IMR-90 (cell line): ENCODE measurements around the gene MAMLD1. TPM values are rescaled to one million over a fixed set of nuclear protein-coding genes. Genes with fewer than 3 reads are reported as not detected.

Experiments
- ATAC-seq: fragments of 200-7000 bp; cut with Tn5 transposase; 2 replicates; pipeline ENCODE4 v1.9.1; 2020; ENCODE audit warnings: low read depth, mild to moderate bottlenecking, moderate library complexity
- BruUV-seq: library from RNA; stranded (reverse); fragments of 400-500 nt; replicated peaks from 2 replicates; lab custom pipeline; 2021; lab: Mats Ljungman, UMichigan
- CTCF ChIA-PET: fragments of 300-600 bp; formaldehyde crosslinking; extraction: SDS; loops from one replicate; lab custom pipeline; 2021; ENCODE audit warnings: antibody characterized with exemption; lab: Yijun Ruan, JAX
- POLR2A ChIA-PET: fragments of 300-600 bp; sonication (Branson Sonifier 250); formaldehyde crosslinking; loops from one replicate; lab custom pipeline; 2022; ENCODE audit warnings: antibody characterized with exemption; ENCODE audit not compliant: unreplicated experiment; lab: Charles Lee
- DNase-seq: peaks from one replicate; pipeline ENCODE4 v3.0.0; 2013
- H2AFZ ChIP-seq: replicated peaks from 2 replicates; pipeline ENCODE3; 2013; ENCODE audit warnings: low read length, mild to moderate bottlenecking; ENCODE audit not compliant: poor library complexity
- H2AK5ac ChIP-seq: 2 replicates; pipeline ENCODE4 v1.6.1; 2013; ENCODE audit warnings: low read depth, low read length, inconsistent platforms
- H2AK9ac ChIP-seq: replicated peaks from 2 replicates; pipeline ENCODE3; 2013; ENCODE audit warnings: mild to moderate bottlenecking, low read depth, low read length, moderate library complexity; ENCODE audit not compliant: poor library complexity
- H2BK120ac ChIP-seq: 2 replicates; pipeline ENCODE4 v1.6.1; 2013; ENCODE audit warnings: low read depth, low read length, inconsistent platforms
- H2BK15ac ChIP-seq: 3 replicates; pipeline ENCODE4 v1.6.1; 2013; ENCODE audit warnings: low read depth, low read length, inconsistent platforms
- H2BK20ac ChIP-seq: 2 replicates; pipeline ENCODE4 v1.6.1; 2013; ENCODE audit warnings: low read depth, mild to moderate bottlenecking, inconsistent platforms, low read length, moderate library complexity
- H2BK5ac ChIP-seq: 2 replicates; pipeline ENCODE4 v1.6.1; 2013; ENCODE audit warnings: mild to moderate bottlenecking, low read depth, low read length, inconsistent platforms; ENCODE audit not compliant: poor library complexity, severe bottlenecking
- H3K14ac ChIP-seq: replicated peaks from 2 replicates; pipeline ENCODE4 v1.6.1; 2013; ENCODE audit warnings: low read depth, low read length, inconsistent platforms
- H3K18ac ChIP-seq: 2 replicates; pipeline ENCODE4 v1.6.1; 2013; ENCODE audit warnings: low read depth, low read length, control low read depth
- H3K23ac ChIP-seq: 2 replicates; pipeline ENCODE4 v1.6.1; 2013; ENCODE audit warnings: low read depth, low read length, inconsistent platforms
- H3K27ac ChIP-seq: 2 replicates; pipeline ENCODE4 v1.5.1; 2013; ENCODE audit warnings: mild to moderate bottlenecking, control low read depth, low read length; ENCODE audit not compliant: insufficient read depth
- H3K27me3 ChIP-seq: 2 replicates; pipeline ENCODE4 v1.6.1; 2013; ENCODE audit warnings: low read length; ENCODE audit not compliant: control insufficient read depth, insufficient read depth
- H3K36me3 ChIP-seq: 2 replicates; pipeline ENCODE4 v1.6.1; 2013; ENCODE audit warnings: low read length, mixed read lengths; ENCODE audit not compliant: control insufficient read depth, insufficient read depth
- H3K4ac ChIP-seq: 2 replicates; pipeline ENCODE4 v1.6.1; 2013; ENCODE audit warnings: low read depth, low read length, inconsistent platforms
- H3K4me1 ChIP-seq: 2 replicates; pipeline ENCODE4 v1.6.1; 2013; ENCODE audit warnings: low read length, mixed read lengths; ENCODE audit not compliant: control insufficient read depth, insufficient read depth
- H3K4me2 ChIP-seq: 2 replicates; pipeline ENCODE4 v1.6.1; 2013; ENCODE audit warnings: low read depth, mild to moderate bottlenecking, control low read depth, low read length, moderate library complexity
- H3K4me3 ChIP-seq: 2 replicates; pipeline ENCODE4 v1.5.1; 2013; ENCODE audit warnings: low read depth, mild to moderate bottlenecking, control low read depth, low read length, moderate library complexity; ENCODE audit not compliant: insufficient read depth
- H3K56ac ChIP-seq: 2 replicates; pipeline ENCODE4 v1.6.1; 2013; ENCODE audit warnings: low read length, inconsistent platforms; ENCODE audit not compliant: insufficient read depth; ENCODE audit errors: extremely low read depth
- H3K79me1 ChIP-seq, 2 experiments: 2 replicates each; pipeline ENCODE4 v1.6.1; 2013; ENCODE audit warnings: low read length in 2 of 2, inconsistent platforms in 1 of 2, low read depth in 1 of 2
- H3K9ac ChIP-seq: 2 replicates; pipeline ENCODE4 v1.6.1; 2013; ENCODE audit warnings: low read depth, low read length, control low read depth
- H3K9me1 ChIP-seq: 2 replicates; pipeline ENCODE4 v1.6.1; 2013; ENCODE audit warnings: low read length, inconsistent platforms; ENCODE audit not compliant: insufficient read depth
- H3K9me3 ChIP-seq: 2 replicates; pipeline ENCODE4 v1.6.1; 2013; ENCODE audit warnings: low read length; ENCODE audit not compliant: control insufficient read depth, insufficient read depth
- H4K20me1 ChIP-seq: 2 replicates; pipeline ENCODE4 v1.6.1; 2013; ENCODE audit warnings: low read length, inconsistent platforms; ENCODE audit not compliant: insufficient read depth
- H4K5ac ChIP-seq: 2 replicates; pipeline ENCODE4 v1.6.1; 2013; ENCODE audit warnings: mild to moderate bottlenecking, low read depth, low read length, control low read depth
- H4K8ac ChIP-seq, 2 experiments: 2 replicates each; pipeline ENCODE4 v1.6.1; 2013; ENCODE audit warnings: low read depth in 2 of 2, low read length in 2 of 2, control low read depth in 1 of 2, inconsistent platforms in 1 of 2
- H4K91ac ChIP-seq: 2 replicates; pipeline ENCODE4 v1.6.1; 2013; ENCODE audit warnings: low read depth, low read length, inconsistent platforms; ENCODE audit not compliant: insufficient read depth
- BHLHE40 ChIP-seq: fragments of 150-350 bp; IDR thresholded peaks from 2 replicates; pipeline ENCODE4 v1.6.1; 2016; ENCODE audit warnings: mild to moderate bottlenecking, low read depth, low read length
- CEBPB ChIP-seq: IDR thresholded peaks from 2 replicates; pipeline ENCODE4 v1.6.1; 2012; ENCODE audit warnings: low read depth, low read length, improper control_type of control experiment
- CHD1 ChIP-seq: IDR thresholded peaks from 2 replicates; pipeline ENCODE4 v1.6.1; 2012; ENCODE audit warnings: low read depth, low read length, improper control_type of control experiment
- CTCF ChIP-seq: conservative IDR thresholded peaks from 2 replicates; pipeline ENCODE4 v1.5.1; 2012; ENCODE audit warnings: mild to moderate bottlenecking, low read depth, low read length, improper control_type of control experiment
- ELK1 ChIP-seq: fragments of 150-350 bp; IDR thresholded peaks from 2 replicates; pipeline ENCODE4 v1.6.1; 2016; ENCODE audit warnings: low read depth, mild to moderate bottlenecking, low read length, moderate library complexity, borderline replicate concordance
- FOS ChIP-seq: fragments of 150-350 bp; IDR thresholded peaks from 2 replicates; pipeline ENCODE4 v1.6.1; 2016; ENCODE audit warnings: low read depth, low read length
- MAZ ChIP-seq: IDR thresholded peaks from 2 replicates; pipeline ENCODE4 v1.6.1; 2012; ENCODE audit warnings: low read depth, mild to moderate bottlenecking, low read length, improper control_type of control experiment, moderate library complexity, borderline replicate concordance
- MXI1 ChIP-seq: IDR thresholded peaks from 2 replicates; pipeline ENCODE4 v1.6.1; 2012; ENCODE audit warnings: low read depth, mild to moderate bottlenecking, low read length, moderate library complexity, borderline replicate concordance
- POLR2A ChIP-seq: IDR thresholded peaks from 2 replicates; pipeline ENCODE4 v1.6.1; 2012; ENCODE audit warnings: mild to moderate bottlenecking, low read depth, low read length
- RCOR1 ChIP-seq: IDR thresholded peaks from 2 replicates; pipeline ENCODE4 v1.6.1; 2012; ENCODE audit warnings: mild to moderate bottlenecking, low read length, improper control_type of control experiment; ENCODE audit not compliant: insufficient replicate concordance
- RFX5 ChIP-seq: IDR thresholded peaks from 2 replicates; pipeline ENCODE4 v1.8.0; 2012; ENCODE audit warnings: low read depth, mild to moderate bottlenecking, low read length, moderate library complexity
- SMC3 ChIP-seq: fragments of 150-350 bp; IDR thresholded peaks from 2 replicates; pipeline ENCODE4 v1.6.1; 2016; ENCODE audit warnings: low read depth, mild to moderate bottlenecking, antibody characterized with exemption, low read length, moderate library complexity
- USF2 ChIP-seq: fragments of 150-350 bp; IDR thresholded peaks from 2 replicates; pipeline ENCODE4 v1.6.1; 2017; ENCODE audit warnings: mild to moderate bottlenecking, antibody characterized with exemption, low read length, low read depth
- whole genome bisulfite sequencing, 2 experiments: methylation state at CpG; one replicate each; pipeline versions ENCODE4 v1.1.5 to v1.1.7; 2013; ENCODE audit warnings: missing lambda C conversion rate in 2 of 2; ENCODE audit not compliant: insufficient read length in 1 of 2; ENCODE audit errors: extremely low coverage in 2 of 2; 5-methylcytosine and 5-hydroxymethylcytosine counted together
- dilution Hi-C: fragments of 300-500 bp; cut with HindIII; formaldehyde crosslinking; loops from one replicate; pipeline ENCODE4 v1.14.3; 2018; ENCODE audit warnings: low sequenced_read_pairs; ENCODE audit not compliant: unreplicated experiment
- in situ Hi-C: fragments of 300-500 bp; cut with MboI; formaldehyde crosslinking; loops from 3 replicates; pipeline ENCODE4 v1.14.3; 2019; ENCODE audit warnings: low sequenced_read_pairs, inconsistent platforms, mixed read lengths
- intact Hi-C: fragments of 100-400 bp; cut with micrococcal nuclease; formaldehyde crosslinking; loops from 2 replicates; pipeline ENCODE4 v1.10.0; 2022
- polyA plus RNA-seq, 3 experiments: library from polyadenylated mRNA; depleted of rRNA; stranded (reverse); fragments of >200 nt; gene quantifications; 2 replicates each; pipeline ENCODE4 v1.2.3, GENCODE V29; 2012; ENCODE audit warnings: low replicate concordance in 1 of 3
- total RNA-seq: library from RNA; depleted of rRNA; stranded (reverse); fragments of >200 nt; gene quantifications from 2 replicates; pipeline ENCODE4 v1.2.3, GENCODE V29; 2012

The MAMLD1 gene
- total and polyA plus RNA-seq, 2 of the 4 experiments (the other 2 are of a cell fraction): 1.4 to 11.0 TPM

- DNase-seq (no peak), ATAC-seq (no peak)
- TF ChIP-seq RFX5: no peak
- no peak for TF ChIP-seq USF2
- TF ChIP-seq FOS: no peak
- TF ChIP-seq POLR2A: no peak
- TF ChIP-seq ELK1: no peak
- no peak for TF ChIP-seq MXI1
- TF ChIP-seq SMC3: no peak
- no peak for TF ChIP-seq MAZ
- no peak for TF ChIP-seq BHLHE40
- TF ChIP-seq CEBPB: no peak
- TF ChIP-seq CTCF: no peak
- no peak for TF ChIP-seq CHD1
- TF ChIP-seq RCOR1: no peak
- H3K4me1 ChIP-seq: no peaks in the 10 kb centered on the region
- no peak overlapping the region for H3K14ac ChIP-seq
- no peaks in the 10 kb centered on the region for H3K9me3 ChIP-seq
- in situ Hi-C loops (no loop called here), dilution Hi-C loops (no loop called here), intact Hi-C loops (no loop called here)
- H3K56ac ChIP-seq: no peak overlapping the region
- CTCF ChIA-PET: interaction anchor here (0.6 kb wide), 1 partner anchor 260 kb away, joined by 4 read pairs; no protein-coding TSS in a partner anchor
- no peak overlapping the region for H3K4me2 ChIP-seq
- H3K4me3 ChIP-seq: no peak overlapping the region
- H3K27ac ChIP-seq: no peak overlapping the region
- no peaks in the 10 kb centered on the region for H3K27me3 ChIP-seq
- BruUV-seq: no TSS peak
- no peak overlapping the region for H2AFZ ChIP-seq
- peaks cover 12 to 13% of the 10 kb centered on the region in 2 experiments; a peak in 3 of 4 replicates for H3K79me1 ChIP-seq
- no peak overlapping the region for H3K4ac ChIP-seq
- no peak overlapping the region for H2AK5ac ChIP-seq
- H3K23ac ChIP-seq: no peak overlapping the region
- no peak overlapping the region for H2BK120ac ChIP-seq
- H4K8ac ChIP-seq: no peak overlapping the region
- H4K5ac ChIP-seq: no peak overlapping the region
- no peak overlapping the region for H4K91ac ChIP-seq
- 0 out of 2 replicates have a peak, but pooled peaks cover 4% of the 10 kb centered on the region for H4K20me1 ChIP-seq
- POLR2A ChIA-PET: no interaction called here
- no CpG with 5 or more reads among the region's 3 CpGs for WGBS, 2 experiments
- no peak overlapping the region for H2AK9ac ChIP-seq
- no peak overlapping the region for H3K18ac ChIP-seq
- H2BK15ac ChIP-seq: no peak overlapping the region
- H3K36me3 ChIP-seq: no peaks in the 10 kb centered on the region; the same call in 1 of the 2 replicates
- H2BK5ac ChIP-seq: no peak overlapping the region
- peaks cover 7% of the 10 kb centered on the region; the same call in 1 of the 2 replicates for H3K9me1 ChIP-seq
- no peak overlapping the region for H3K9ac ChIP-seq
- no peak overlapping the region for H2BK20ac ChIP-seq
Observed at GRCh38 chrX:150451953-150452352, 88.8 kb downstream of the MAMLD1 start.
